NCI-H226 (cell line): ENCODE measurements around the gene PCK2.

ENCODE experiments used
- DNase-seq: peaks from one replicate; pipeline ENCODE4 v3.0.0-alpha.2; 2015

PCK2 gene

GRCh38 chr14:24062216-24062980 lies 31.7 kb upstream of the PCK2 start:
- DNase-seq, result no peak

GRCh38 chr14:24063263-24063836 lies 30.8 kb upstream of the PCK2 start:
- DNase-seq, result no peak

GRCh38 chr14:24064091-24064795 lies 29.9 kb upstream of the PCK2 start:
- no peak for DNase-seq

- DNase-seq, result no peak
These were observed 29.3 kb upstream of the PCK2 start for GRCh38 chr14:24064856-24065255.

- no peak for DNase-seq
These were observed 28.7 kb upstream of the PCK2 start for GRCh38 chr14:24065408-24065807.

GRCh38 chr14:24066496-24067132 lies 27.5 kb upstream of the PCK2 start:
- DNase-seq, result no peak

GRCh38 chr14:24067133-24068082 lies 26.7 kb upstream of the PCK2 start:
- no peak for DNase-seq

- DNase-seq, result no peak
These were observed 25.2 kb upstream of the PCK2 start for GRCh38 chr14:24068711-24069410.

GRCh38 chr14:24069411-24069735 lies 24.7 kb upstream of the PCK2 start:
- DNase-seq, result no peak

GRCh38 chr14:24070285-24071143 lies 23.6 kb upstream of the PCK2 start:
- no peak for DNase-seq

GRCh38 chr14:24071144-24071697 lies 22.9 kb upstream of the PCK2 start, which contains the start of gene CPNE6:
TSS of gene CPNE6 (plus strand) at chr14:24071562. CDS start at chr14:24072937, 1,375 bp downstream.
- DNase-seq, result no peak

- DNase-seq, result no peak
These were observed 22.2 kb upstream of the PCK2 start for GRCh38 chr14:24071836-24072430.

GRCh38 chr14:24072436-24072835 lies 21.7 kb upstream of the PCK2 start:
- no peak for DNase-seq

GRCh38 chr14:24072881-24073877 lies 20.9 kb upstream of the PCK2 start:
- DNase-seq, result no peak

GRCh38 chr14:24074625-24075484 lies 19.3 kb upstream of the PCK2 start:
- no peak for DNase-seq

GRCh38 chr14:24075485-24076301 lies 18.4 kb upstream of the PCK2 start:
- no peak for DNase-seq

- DNase-seq, result no peak
These were observed 17.9 kb upstream of the PCK2 start for GRCh38 chr14:24076302-24076601.
